Kidney (tissue), 14 donors: ENCODE measurements around the gene ZSCAN5A. TPM values are rescaled to one million over a fixed set of nuclear protein-coding genes. Genes with fewer than 3 reads are reported as not detected.

ENCODE experiments used
- DNase-seq, 5 donors: peaks; one replicate each; pipeline ENCODE4 v3.0.0-alpha.2; 2013 to 2020
- FAIRE-seq: peaks from 2 replicates; lab custom pipeline; 2012; peaks lifted over from hg19 to GRCh38; lab: Jason Lieb, UNC
- H3K27ac ChIP-seq, 2 donors: one replicate each; pipeline ENCODE4 v1.7.0; 2013; ENCODE audit warnings: low read depth in 2 of 2, low read length in 2 of 2, inconsistent platforms in 1 of 2
- H3K27me3 ChIP-seq: one replicate; pipeline ENCODE4 v1.7.1; 2013; ENCODE audit warnings: low read length, inconsistent platforms; ENCODE audit not compliant: control insufficient read depth, insufficient read depth
- H3K36me3 ChIP-seq, 3 donors: one replicate each; pipeline versions ENCODE4 v1.7.0 to v1.7.1; 2013; ENCODE audit warnings: low read length in 3 of 3, control low read depth in 1 of 3, inconsistent platforms in 1 of 3; ENCODE audit not compliant: insufficient read depth in 3 of 3, control insufficient read depth in 2 of 3
- H3K4me1 ChIP-seq, 3 donors: one replicate each; pipeline versions ENCODE4 v1.7.0 to v1.7.1; 2013; ENCODE audit warnings: low read length in 3 of 3, inconsistent platforms in 1 of 3, low read depth in 1 of 3; ENCODE audit not compliant: control insufficient read depth in 2 of 3, insufficient read depth in 2 of 3
- H3K4me3 ChIP-seq, 3 donors: one replicate each; pipeline versions ENCODE4 v1.7.0 to v1.8.1; 2013; ENCODE audit warnings: low read length in 3 of 3, control low read depth in 1 of 3, inconsistent platforms in 1 of 3
- H3K9ac ChIP-seq, 3 donors: one replicate each; pipeline versions ENCODE4 v1.7.0 to v1.7.1; 2013; ENCODE audit warnings: low read length in 3 of 3, control low read depth in 1 of 3, inconsistent platforms in 1 of 3
- H3K9me3 ChIP-seq, 3 donors: one replicate each; pipeline versions ENCODE4 v1.7.0 to v1.7.1; 2013; ENCODE audit warnings: low read length in 3 of 3, control low read depth in 1 of 3, inconsistent platforms in 1 of 3; ENCODE audit not compliant: control insufficient read depth in 2 of 3, insufficient read depth in 1 of 3
- CTCF ChIP-seq: IDR thresholded peaks from 3 replicates; pipeline ENCODE4 v1.5.1; 2012; ENCODE audit warnings: mild to moderate bottlenecking, moderate library complexity, borderline replicate concordance; ENCODE audit not compliant: insufficient read depth; ENCODE audit errors: extremely low read depth
- intact Hi-C: fragments of 100-400 bp; cut with DNase I; formaldehyde crosslinking; loops from one replicate; pipeline ENCODE4 v1.11.1; 2022
- polyA plus RNA-seq: library from polyadenylated mRNA; stranded (reverse); fragments of 350-450 nt; fragmentation: Illumina TruSeq; extraction: RNeasy Lipid Tissue Mini Kit (QIAGEN cat#74804); gene quantifications from one replicate; pipeline ENCODE4 v1.2.3, GENCODE V29; 2014; ENCODE audit warnings: low read depth, low replicate concordance; ENCODE audit not compliant: insufficient read depth
- total RNA-seq: library from RNA; stranded (reverse); fragmentation: NEBNext Ultra II Directional; extraction: Animal tissue kit (Norgen Biotek cat#: 25700); gene quantifications from one replicate; pipeline ENCODE4 v1.2.1, GENCODE V29; 2021
- donor health status: control.
- donor health status: control.
- donor health status: control.
- donor health status: control.
- donor health status: control.
- donor health status: DM: yes; HTN: yes; CAD: no.
- donor health status: Normal renal cell carcinoma (clear cell type).

The ZSCAN5A gene
- total and polyA plus RNA-seq, 2 donors from 2014 or later, result 11.9 to 18.1 TPM

GRCh38 chr19:56321254-56321988, 6.8 kb upstream of the ZSCAN5A start:
- H3K4me3 ChIP-seq, result no peak overlapping the region
- H3K9me3 ChIP-seq, result no peaks in the 10 kb centered on the region
- no peaks in the 10 kb centered on the region for H3K4me1 ChIP-seq
- no peak overlapping the region for H3K9ac ChIP-seq
- FAIRE-seq (no peak), DNase-seq (no peak)
- intact Hi-C loops, result no loop called here
- no peak for TF ChIP-seq CTCF
- no peaks in the 10 kb centered on the region for H3K36me3 ChIP-seq
- no peaks in the 10 kb centered on the region for H3K27me3 ChIP-seq
- no peak overlapping the region for H3K27ac ChIP-seq

- no peak overlapping the region for H3K4me3 ChIP-seq
- intact Hi-C loops, result no loop called here
- DNase-seq, result no peak
- no peaks in the 10 kb centered on the region for H3K27me3 ChIP-seq
- H3K9me3 ChIP-seq, result no peaks in the 10 kb centered on the region
- H3K4me1 ChIP-seq, result peaks cover 0 to 7% (median 0%) of the 10 kb centered on the region in 3 donors
- no peaks in the 10 kb centered on the region for H3K36me3 ChIP-seq
- no peak for FAIRE-seq
- no peak overlapping the region for H3K9ac ChIP-seq
- TF ChIP-seq CTCF, result no peak
- no peak overlapping the region for H3K27ac ChIP-seq
These were observed 5.4 kb upstream of the ZSCAN5A start for GRCh38 chr19:56319991-56320390.

- FAIRE-seq (no peak), DNase-seq (no peak)
- H3K4me1 ChIP-seq, result peaks cover 3 to 15% (median 6%) of the 10 kb centered on the region in 3 donors
- intact Hi-C loops, result no loop called here
- H3K4me3 ChIP-seq, result no peak overlapping the region
- no peaks in the 10 kb centered on the region for H3K27me3 ChIP-seq
- H3K27ac ChIP-seq, result no peak overlapping the region
- no peaks in the 10 kb centered on the region for H3K9me3 ChIP-seq
- peaks cover 0 to 2% (median 1%) of the 10 kb centered on the region in 3 donors for H3K36me3 ChIP-seq
- TF ChIP-seq CTCF, result no peak
- H3K9ac ChIP-seq, result no peak overlapping the region
These were observed 3.1 kb upstream of the ZSCAN5A start for GRCh38 chr19:56317749-56318148.
